ENCODE measurements around the gene AFF2. TPM values are rescaled to one million over a fixed set of nuclear protein-coding genes. Genes with fewer than 3 reads are reported as not detected.

The AFF2 gene
- polyA plus RNA-seq, 1 of the 3 experiments (the other 2 are of a cell fraction), result not detected

DNA sequence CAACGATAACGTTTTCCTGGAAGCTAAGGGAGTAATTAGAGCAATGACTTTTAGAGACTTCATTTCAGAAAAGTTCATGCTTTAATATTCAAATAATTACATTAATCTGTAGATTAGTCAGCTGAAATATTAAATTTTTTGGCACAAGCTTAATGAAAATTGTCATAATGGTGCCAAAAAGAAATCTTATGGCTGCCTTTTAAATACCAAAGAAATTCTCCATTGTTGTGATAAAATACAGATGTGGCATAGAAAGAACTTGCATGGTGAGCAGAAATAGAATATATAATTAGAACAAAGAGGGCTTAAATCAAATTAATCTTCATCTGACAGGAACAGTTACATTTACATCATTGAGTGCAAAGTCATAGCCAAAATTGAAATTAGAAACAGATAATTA, 263.5 kb downstream of the AFF2 start:
- Histone ChIP-seq H3K9me2 (no peaks in the 10 kb centered on the region), H4K20me1 (ENCODE audit: insufficient read depth) (no peaks in the 10 kb centered on the region), H3K9me3 (no peaks in the 10 kb centered on the region), H3F3A (replicated peaks; ENCODE audit: insufficient read depth) (no peaks in the 10 kb centered on the region), H2AFZ (ENCODE audit: low read depth) (no peak overlapping the region), H3K79me2 (ENCODE audit: insufficient read depth) (no peaks in the 10 kb centered on the region), H3K27ac (ENCODE audit: low read depth in 2 of 2, low read length in 1 of 2) (no peak overlapping the region), H3K4me1 (ENCODE audit: control insufficient read depth in 1 of 2, insufficient read depth in 2 of 2, low read depth in 1 of 2, low read length in 1 of 2) (no peaks in the 10 kb centered on the region), H3K4me3 (ENCODE audit: low read depth in 2 of 2, low read length in 1 of 2) (no peak overlapping the region), H3K4me2 (no peak overlapping the region), H3K27me3 (ENCODE audit: insufficient read depth) (no peaks in the 10 kb centered on the region), H3K9ac (no peak overlapping the region), H3K36me3 (replicated peaks in 1 of 2; ENCODE audit: control insufficient read depth in 1 of 2, insufficient read depth in 2 of 2, low read length in 1 of 2) (no peaks in the 10 kb centered on the region)
- TF ChIP-seq RCOR1 (IDR thresholded peaks at IDR 0.05; ENCODE audit: low read length) (no peak), NFIC (IDR thresholded peaks at IDR 0.05; ENCODE audit: borderline replicate concordance) (no peak), GATA2 (CRISPR knock-in tag; IDR thresholded peaks at IDR 0.05) (no peak)
- TF ChIP-seq, protein P1, sequence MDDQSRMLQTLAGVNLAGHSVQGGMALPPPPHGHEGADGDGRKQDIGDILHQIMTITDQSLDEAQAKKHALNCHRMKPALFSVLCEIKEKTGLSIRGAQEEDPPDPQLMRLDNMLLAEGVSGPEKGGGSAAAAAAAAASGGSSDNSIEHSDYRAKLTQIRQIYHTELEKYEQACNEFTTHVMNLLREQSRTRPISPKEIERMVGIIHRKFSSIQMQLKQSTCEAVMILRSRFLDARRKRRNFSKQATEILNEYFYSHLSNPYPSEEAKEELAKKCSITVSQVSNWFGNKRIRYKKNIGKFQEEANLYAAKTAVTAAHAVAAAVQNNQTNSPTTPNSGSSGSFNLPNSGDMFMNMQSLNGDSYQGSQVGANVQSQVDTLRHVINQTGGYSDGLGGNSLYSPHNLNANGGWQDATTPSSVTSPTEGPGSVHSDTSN (IDR thresholded peaks at IDR 0.05), result no peak
- ChIA-PET POLR2A (no interaction called here), CTCF (no interaction called here)
- WGBS (ENCODE audit: low lambda C conversion rate), result 0% methylated on average over 2 of the region's 2 CpGs
- DNase-seq, result no peak

DNA sequence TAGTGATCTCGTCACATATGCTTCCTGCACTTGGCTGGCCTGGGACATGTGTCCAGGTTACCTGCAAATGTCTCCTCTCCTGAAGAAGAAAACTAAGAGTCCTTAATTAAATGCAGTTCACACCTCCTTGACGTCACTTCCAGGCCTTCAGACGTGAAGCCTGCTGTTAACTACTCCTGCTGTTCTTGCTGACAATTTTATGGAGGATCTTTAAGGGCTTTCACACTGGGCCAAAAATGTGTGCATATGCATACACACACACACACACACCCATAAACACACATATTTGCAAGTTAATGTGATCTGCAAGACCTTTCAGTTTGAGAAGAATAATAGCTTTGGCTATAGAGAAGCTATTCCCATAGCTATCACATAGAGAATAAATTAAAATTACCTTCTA, 267.9 kb downstream of the AFF2 start:
- H3K36me3 ChIP-seq (replicated peaks in 1 of 2; ENCODE audit: control insufficient read depth in 1 of 2, insufficient read depth in 2 of 2, low read length in 1 of 2), result no peaks in the 10 kb centered on the region
- 0% methylated on average over 3 of the region's 3 CpGs for WGBS (ENCODE audit: low lambda C conversion rate)
- TF ChIP-seq FOXM1 (IDR thresholded peaks at IDR 0.05; ENCODE audit: low read depth), result no peak
- no peak for TF ChIP-seq MXI1 (IDR thresholded peaks at IDR 0.05; ENCODE audit: low read depth, low read length)
- TF ChIP-seq CHD2 (IDR thresholded peaks at IDR 0.05; ENCODE audit: low read length, partially characterized antibody), result no peak
- TF ChIP-seq, protein P1 (IDR thresholded peaks at IDR 0.05), result no peak
- TF ChIP-seq, protein P2, sequence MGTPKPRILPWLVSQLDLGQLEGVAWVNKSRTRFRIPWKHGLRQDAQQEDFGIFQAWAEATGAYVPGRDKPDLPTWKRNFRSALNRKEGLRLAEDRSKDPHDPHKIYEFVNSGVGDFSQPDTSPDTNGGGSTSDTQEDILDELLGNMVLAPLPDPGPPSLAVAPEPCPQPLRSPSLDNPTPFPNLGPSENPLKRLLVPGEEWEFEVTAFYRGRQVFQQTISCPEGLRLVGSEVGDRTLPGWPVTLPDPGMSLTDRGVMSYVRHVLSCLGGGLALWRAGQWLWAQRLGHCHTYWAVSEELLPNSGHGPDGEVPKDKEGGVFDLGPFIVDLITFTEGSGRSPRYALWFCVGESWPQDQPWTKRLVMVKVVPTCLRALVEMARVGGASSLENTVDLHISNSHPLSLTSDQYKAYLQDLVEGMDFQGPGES (IDR thresholded peaks at IDR 0.05; ENCODE audit: low read depth, low read length), result no peak
- no peak for TF ChIP-seq TAF1 (IDR thresholded peaks at IDR 0.05; ENCODE audit: borderline replicate concordance, low read depth, low read length)
- no peak for TF ChIP-seq JUND (IDR thresholded peaks at IDR 0.05)
- no peak for TF ChIP-seq GATA2 (CRISPR knock-in tag; IDR thresholded peaks at IDR 0.05)
- no peak for TF ChIP-seq POLR2AphosphoS5 (IDR thresholded peaks at IDR 0.05; ENCODE audit: low read depth, low read length)
- TF ChIP-seq NFIC (IDR thresholded peaks at IDR 0.05; ENCODE audit: borderline replicate concordance), result no peak
- no peak for TF ChIP-seq RAD21 (IDR thresholded peaks at IDR 0.05; ENCODE audit: low read length)
- TF ChIP-seq EP300 (IDR thresholded peaks at IDR 0.05; ENCODE audit: borderline replicate concordance in 1 of 2, low read depth in 1 of 2, low read length in 1 of 2), result no peak
- no peak for TF ChIP-seq TEAD4 (IDR thresholded peaks at IDR 0.05; ENCODE audit: borderline replicate concordance, insufficient read depth)
- TF ChIP-seq RXRA (IDR thresholded peaks at IDR 0.05; ENCODE audit: borderline replicate concordance, low read depth), result no peak
- no peak for TF ChIP-seq FOSL2 (IDR thresholded peaks at IDR 0.05; ENCODE audit: borderline replicate concordance, low read depth)
- no peak for TF ChIP-seq SIN3A (IDR thresholded peaks at IDR 0.05; ENCODE audit: borderline replicate concordance, low read depth, low read length)
- TF ChIP-seq NRF1 (IDR thresholded peaks at IDR 0.05; ENCODE audit: low read depth, low read length), result no peak
- TF ChIP-seq, protein P3, sequence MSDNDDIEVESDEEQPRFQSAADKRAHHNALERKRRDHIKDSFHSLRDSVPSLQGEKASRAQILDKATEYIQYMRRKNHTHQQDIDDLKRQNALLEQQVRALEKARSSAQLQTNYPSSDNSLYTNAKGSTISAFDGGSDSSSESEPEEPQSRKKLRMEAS (IDR thresholded peaks at IDR 0.05; ENCODE audit: low read depth), result no peak
- TF ChIP-seq FOXJ3 (CRISPR knock-in tag; IDR thresholded peaks at IDR 0.05), result no peak
- H3K4me3 ChIP-seq (ENCODE audit: low read depth in 2 of 2, low read length in 1 of 2), result no peak overlapping the region
- ChIA-PET POLR2A (no interaction called here), CTCF (no interaction called here)
- no peaks in the 10 kb centered on the region for H3K4me1 ChIP-seq (ENCODE audit: control insufficient read depth in 1 of 2, insufficient read depth in 2 of 2, low read depth in 1 of 2, low read length in 1 of 2)
- H2AFZ ChIP-seq (ENCODE audit: low read depth), result no peak overlapping the region
- H3F3A ChIP-seq (replicated peaks; ENCODE audit: insufficient read depth), result no peaks in the 10 kb centered on the region
- H3K4me2 ChIP-seq, result no peak overlapping the region
- no peak overlapping the region for H3K9ac ChIP-seq
- H3K79me2 ChIP-seq (ENCODE audit: insufficient read depth), result no peaks in the 10 kb centered on the region
- no peaks in the 10 kb centered on the region for H3K27me3 ChIP-seq (ENCODE audit: insufficient read depth)
- DNase-seq, result no peak
- H3K9me3 ChIP-seq, result no peaks in the 10 kb centered on the region
- H3K27ac ChIP-seq (ENCODE audit: low read depth in 2 of 2, low read length in 1 of 2), result no peak overlapping the region
- no peaks in the 10 kb centered on the region for H3K9me2 ChIP-seq
- no peaks in the 10 kb centered on the region for H4K20me1 ChIP-seq (ENCODE audit: insufficient read depth)

Measured in SK-N-SH (cell line).